GM12891 (cell line): ENCODE measurements around the gene F12.

ENCODE experiments used
- PAX5 ChIP-seq: IDR thresholded peaks from 2 replicates; pipeline ENCODE4 v1.6.1; 2011; ENCODE audit warnings: low read length, moderate library complexity, mild to moderate bottlenecking; ENCODE audit not compliant: insufficient read depth, severe bottlenecking
- POLR2A ChIP-seq: IDR thresholded peaks from 2 replicates; pipeline ENCODE4 v1.6.1; 2011; ENCODE audit warnings: low read depth, low read length, control low read depth
- POLR2AphosphoS5 ChIP-seq: IDR thresholded peaks from 2 replicates; pipeline ENCODE4 v1.6.1; 2011; ENCODE audit warnings: low read depth, low read length, control low read depth
- POU2F2 ChIP-seq: IDR thresholded peaks from 2 replicates; pipeline ENCODE4 v1.6.1; 2011; ENCODE audit warnings: low read depth, mild to moderate bottlenecking, control low read depth, low read length, moderate library complexity
- SPI1 ChIP-seq: IDR thresholded peaks from 2 replicates; pipeline ENCODE4 v1.6.1; 2011; ENCODE audit warnings: low read depth, low read length, control low read depth
- TAF1 ChIP-seq: IDR thresholded peaks from 2 replicates; pipeline ENCODE4 v1.6.1; 2011; ENCODE audit warnings: low read depth, low read length, control low read depth

DNA sequence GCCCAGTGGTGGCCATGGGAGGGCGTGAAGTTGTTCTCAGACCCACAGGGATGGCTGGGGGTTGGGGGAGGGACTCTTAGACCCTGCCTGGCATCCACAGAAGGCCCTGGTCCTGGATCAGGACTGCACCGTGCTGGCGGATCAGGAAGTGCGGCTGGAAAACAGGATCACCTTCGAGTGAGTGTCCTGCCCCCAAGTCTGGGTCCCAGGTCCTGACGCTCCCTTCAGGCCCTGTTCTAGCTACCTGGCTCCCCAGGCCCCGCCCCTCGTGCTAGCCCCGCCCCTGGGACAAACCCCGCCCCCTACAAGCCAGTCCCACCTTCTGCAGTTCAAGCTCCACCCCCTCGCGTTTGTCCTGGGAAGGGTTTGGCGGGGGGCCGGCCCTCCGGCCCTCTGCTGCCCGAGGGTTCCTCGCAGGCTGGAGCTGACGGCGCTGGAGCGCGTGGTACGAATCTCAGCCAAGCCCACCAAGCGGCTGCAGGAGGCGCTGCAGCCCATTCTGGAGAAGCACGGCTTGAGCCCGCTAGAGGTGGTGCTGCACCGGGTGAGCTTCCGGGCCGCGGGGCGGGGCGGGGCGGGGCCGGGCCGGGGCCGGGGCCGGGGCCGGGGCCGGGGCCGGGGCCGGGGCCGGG, 38.8 kb downstream of the F12 start:
- TF ChIP-seq POLR2A (no peak), POLR2AphosphoS5 (no peak), TAF1 (no peak), SPI1 (no peak), PAX5 (no peak), POU2F2 (no peak)
